NB4 (cell line): Measurements from ENCODE around the gene S100A4.
A peak's percentile ranks its signal among the peaks of the same experiment; 100 is the strongest.
"Not testable (repeated sequence)": the region's sequence is repeated elsewhere in the genome, so short reads cannot be mapped to it uniquely, and the experiment has no call there.

Experiments
- DNase-seq: peaks from one replicate; pipeline ENCODE4 v3.0.0; 2010; ENCODE audit warnings: low read depth
- H3K4me3 ChIP-seq: one replicate; pipeline ENCODE4 v1.5.1; 2011; ENCODE audit warnings: mild to moderate bottlenecking, low read depth, low read length, moderate library complexity
- MAX ChIP-seq: IDR thresholded peaks from 2 replicates; pipeline ENCODE4 v1.6.1; 2011; ENCODE audit warnings: low read depth, low read length
- MYC ChIP-seq: IDR thresholded peaks from 2 replicates; pipeline ENCODE4 v1.6.1; 2011; ENCODE audit warnings: low read depth, low read length
- POLR2A ChIP-seq: IDR thresholded peaks from 2 replicates; pipeline ENCODE4 v1.6.1; 2011; ENCODE audit warnings: mild to moderate bottlenecking; ENCODE audit not compliant: insufficient read length; ENCODE audit errors: extremely low read depth
- TF ChIP-seq, protein P1 (sequence below): IDR thresholded peaks from one replicate; pipeline ENCODE4 v1.5.1; 2012; ENCODE audit warnings: low read depth, low read length

S100A4 gene

DNA sequence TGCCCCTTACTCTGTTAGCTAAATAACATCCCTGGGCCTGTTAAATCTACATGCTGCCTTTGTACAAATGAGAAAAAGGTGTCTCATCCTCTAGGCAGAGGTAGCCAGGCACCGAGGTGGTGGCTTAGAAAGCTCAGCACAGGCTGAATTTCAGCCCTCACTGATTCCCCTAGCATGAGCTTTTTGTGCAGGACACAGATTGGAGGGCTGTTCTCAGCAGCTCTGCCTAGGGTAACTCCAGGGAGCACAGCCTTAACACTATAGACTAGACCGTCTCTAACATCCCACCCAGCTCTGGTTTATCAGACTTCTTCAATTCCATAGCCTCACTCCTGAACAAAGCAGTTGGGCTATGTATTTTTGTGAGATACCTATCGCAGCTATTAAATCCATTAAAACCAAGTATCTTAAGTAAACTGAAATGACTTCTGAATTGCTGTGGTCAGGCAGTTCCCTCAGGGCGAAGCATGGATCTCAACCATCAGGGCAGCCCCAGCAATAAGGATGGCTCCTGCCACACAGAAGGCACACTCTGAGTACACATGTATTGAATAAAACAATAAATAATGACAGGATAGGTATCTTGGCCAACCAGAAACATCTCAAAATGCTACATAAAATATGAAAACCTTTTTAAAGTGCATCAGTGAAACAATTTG is 24.7 kb downstream of the S100A4 start:
- TF ChIP-seq MAX: no peak
- no peak for TF ChIP-seq MYC
- TF ChIP-seq, protein P1, sequence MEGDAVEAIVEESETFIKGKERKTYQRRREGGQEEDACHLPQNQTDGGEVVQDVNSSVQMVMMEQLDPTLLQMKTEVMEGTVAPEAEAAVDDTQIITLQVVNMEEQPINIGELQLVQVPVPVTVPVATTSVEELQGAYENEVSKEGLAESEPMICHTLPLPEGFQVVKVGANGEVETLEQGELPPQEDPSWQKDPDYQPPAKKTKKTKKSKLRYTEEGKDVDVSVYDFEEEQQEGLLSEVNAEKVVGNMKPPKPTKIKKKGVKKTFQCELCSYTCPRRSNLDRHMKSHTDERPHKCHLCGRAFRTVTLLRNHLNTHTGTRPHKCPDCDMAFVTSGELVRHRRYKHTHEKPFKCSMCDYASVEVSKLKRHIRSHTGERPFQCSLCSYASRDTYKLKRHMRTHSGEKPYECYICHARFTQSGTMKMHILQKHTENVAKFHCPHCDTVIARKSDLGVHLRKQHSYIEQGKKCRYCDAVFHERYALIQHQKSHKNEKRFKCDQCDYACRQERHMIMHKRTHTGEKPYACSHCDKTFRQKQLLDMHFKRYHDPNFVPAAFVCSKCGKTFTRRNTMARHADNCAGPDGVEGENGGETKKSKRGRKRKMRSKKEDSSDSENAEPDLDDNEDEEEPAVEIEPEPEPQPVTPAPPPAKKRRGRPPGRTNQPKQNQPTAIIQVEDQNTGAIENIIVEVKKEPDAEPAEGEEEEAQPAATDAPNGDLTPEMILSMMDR: no peak
- no peak for TF ChIP-seq POLR2A
- H3K4me3 ChIP-seq: no peak overlapping the region
- no peak for DNase-seq

GRCh38 chr1:153520137-153520691 is 25.4 kb downstream of the S100A4 start:
- DNase-seq, H3K4me3 ChIP-seq: not testable (repeated sequence)

- no peak overlapping the region for H3K4me3 ChIP-seq
- no peak for DNase-seq
- TF ChIP-seq, protein P1: no peak
- TF ChIP-seq MAX: no peak
- TF ChIP-seq MYC: no peak
- TF ChIP-seq POLR2A: no peak
Measured at GRCh38 chr1:153519242-153519641, 26.4 kb downstream of the S100A4 start.

DNA sequence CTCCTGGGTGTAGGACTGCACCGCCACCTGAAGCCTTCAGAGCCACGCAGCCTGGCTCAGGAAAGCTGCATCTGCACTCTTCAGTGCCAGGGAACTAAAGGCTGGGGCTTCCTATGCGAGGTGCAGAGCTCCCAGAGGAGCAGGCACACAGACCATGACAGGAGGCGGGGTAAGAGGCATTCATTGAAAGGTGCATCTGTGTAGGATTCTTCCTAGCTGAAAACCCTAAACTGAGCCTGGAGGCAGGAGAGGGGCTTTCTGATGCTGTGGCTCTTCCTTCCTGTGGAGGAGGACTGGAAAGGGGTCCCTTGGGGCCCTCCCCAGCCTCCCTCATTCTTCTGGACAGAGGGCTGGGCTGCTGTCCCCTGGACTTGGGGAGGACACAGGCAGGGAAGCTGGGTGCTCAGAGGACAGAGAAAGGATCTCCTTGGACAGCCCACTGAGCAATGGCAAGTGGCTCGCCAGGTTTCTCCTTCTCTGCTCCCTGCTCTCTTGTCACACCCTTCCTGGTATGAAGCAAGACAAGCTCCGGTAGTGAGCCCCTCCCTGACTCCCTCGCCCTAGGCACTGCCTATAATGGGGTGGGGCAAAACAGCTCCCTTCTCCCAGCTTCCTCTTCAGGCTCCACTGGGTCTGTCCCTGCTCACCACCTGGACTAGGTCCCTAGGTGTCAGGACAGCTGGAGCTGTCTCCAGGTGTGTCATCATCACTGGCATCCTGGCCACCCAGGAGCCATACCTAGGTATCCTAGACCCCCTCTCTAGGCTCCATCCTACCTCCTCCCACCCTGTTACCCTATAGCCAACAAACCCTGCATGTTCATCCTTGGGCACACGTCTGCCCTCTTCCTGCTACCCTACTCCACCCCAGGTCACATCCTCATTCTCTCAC is 29.9 kb downstream of the S100A4 start:
- DNase-seq: peak; percentile 83
- TF ChIP-seq MYC: no peak
- TF ChIP-seq, protein P1: no peak
- no peak for TF ChIP-seq MAX
- TF ChIP-seq POLR2A: no peak
- no peak overlapping the region for H3K4me3 ChIP-seq

DNA sequence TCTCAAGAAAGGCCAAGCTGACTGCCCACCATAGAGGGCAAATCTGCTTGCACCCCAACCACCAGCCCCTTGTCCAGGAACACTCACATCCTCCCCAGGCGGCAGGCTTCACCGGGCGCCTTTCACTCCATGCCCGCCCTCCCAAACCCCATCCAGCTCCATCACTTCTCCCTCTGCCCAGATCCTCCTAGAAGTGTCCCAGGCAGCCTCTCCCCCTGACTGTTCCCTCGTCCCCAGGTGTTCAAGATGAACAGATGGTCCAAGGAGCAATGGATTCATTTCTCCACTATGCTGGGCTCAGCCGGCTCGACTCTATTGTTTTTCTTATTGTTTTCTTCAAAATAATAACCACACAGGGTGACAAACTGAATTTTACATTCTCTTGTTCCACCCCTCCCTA is 31.9 kb downstream of the S100A4 start:
- TF ChIP-seq POLR2A: no peak
- TF ChIP-seq, protein P1: no peak
- no peak for TF ChIP-seq MYC
- TF ChIP-seq MAX: no peak
- no peak overlapping the region for H3K4me3 ChIP-seq
- DNase-seq: no peak

DNA sequence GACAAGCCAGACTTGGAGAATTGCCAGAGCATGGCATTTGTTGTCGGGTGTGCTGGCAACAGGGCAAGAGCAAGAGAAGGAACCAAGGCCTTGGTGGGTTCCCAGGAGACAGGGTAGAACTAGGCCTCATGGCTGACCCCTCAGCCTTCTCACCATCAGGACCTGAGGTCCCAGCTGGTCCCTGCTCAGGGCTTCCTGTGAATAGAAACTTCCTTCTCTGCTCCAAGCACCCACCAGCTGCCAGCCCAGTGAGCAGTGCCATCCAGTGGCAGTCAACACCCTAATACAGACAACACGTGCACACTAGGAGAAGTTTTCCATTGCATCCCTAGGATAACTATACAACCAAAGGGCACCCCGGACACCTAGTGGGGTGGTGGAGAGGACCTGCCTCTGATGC is 32.6 kb downstream of the S100A4 start:
- DNase-seq: peak; percentile 30
- no peak for TF ChIP-seq MAX
- TF ChIP-seq MYC: no peak
- TF ChIP-seq POLR2A: no peak
- TF ChIP-seq, protein P1: no peak
- H3K4me3 ChIP-seq: no peak overlapping the region
